ENCODE results near the gene TFDP1. TPM values are rescaled to one million over a fixed set of nuclear protein-coding genes. Genes with fewer than 3 reads are reported as not detected.

The TFDP1 gene
- total RNA-seq, 2 experiments from 2014 or later = 17.6 to 20.0 TPM

- CTCF ChIA-PET = no interaction called here
- H3K4me1 Mint-ChIP-seq (ENCODE audit: low read depth) = no peaks in the 10 kb centered on the region
- POLR2A ChIA-PET = no interaction called here
Observed at GRCh38 chr13:113577881-113578435, 6.6 kb upstream of the TFDP1 start.

GRCh38 chr13:113579686-113580085 is 4.9 kb upstream of the TFDP1 start:
- H3K36me3 Mint-ChIP-seq (ENCODE audit: low read depth) = no peaks in the 10 kb centered on the region
- peaks cover 0 to 16% of the 10 kb centered on the region in 2 experiments for H3K9me3 ChIP-seq (ENCODE audit: control insufficient read depth in 1 of 2, insufficient read depth in 1 of 2, low read length in 2 of 2)
- ATAC-seq (ENCODE audit: poor library complexity) = no peak
- no peak overlapping the region for H3K4me3 Mint-ChIP-seq
- POLR2A ChIA-PET = no interaction called here
- no peak overlapping the region for H3K27ac Mint-ChIP-seq
- peaks cover 3% of the 10 kb centered on the region for H3K4me1 ChIP-seq (ENCODE audit: insufficient read depth, low read length)
- H3K4me3 ChIP-seq (ENCODE audit: low read length) = no peak overlapping the region
- H3K36me3 ChIP-seq (ENCODE audit: insufficient read depth, low read length) = no peaks in the 10 kb centered on the region
- H3K9me3 Mint-ChIP-seq = peaks cover 7% of the 10 kb centered on the region
- no peak for DNase-seq
- TF ChIP-seq, protein P1, sequence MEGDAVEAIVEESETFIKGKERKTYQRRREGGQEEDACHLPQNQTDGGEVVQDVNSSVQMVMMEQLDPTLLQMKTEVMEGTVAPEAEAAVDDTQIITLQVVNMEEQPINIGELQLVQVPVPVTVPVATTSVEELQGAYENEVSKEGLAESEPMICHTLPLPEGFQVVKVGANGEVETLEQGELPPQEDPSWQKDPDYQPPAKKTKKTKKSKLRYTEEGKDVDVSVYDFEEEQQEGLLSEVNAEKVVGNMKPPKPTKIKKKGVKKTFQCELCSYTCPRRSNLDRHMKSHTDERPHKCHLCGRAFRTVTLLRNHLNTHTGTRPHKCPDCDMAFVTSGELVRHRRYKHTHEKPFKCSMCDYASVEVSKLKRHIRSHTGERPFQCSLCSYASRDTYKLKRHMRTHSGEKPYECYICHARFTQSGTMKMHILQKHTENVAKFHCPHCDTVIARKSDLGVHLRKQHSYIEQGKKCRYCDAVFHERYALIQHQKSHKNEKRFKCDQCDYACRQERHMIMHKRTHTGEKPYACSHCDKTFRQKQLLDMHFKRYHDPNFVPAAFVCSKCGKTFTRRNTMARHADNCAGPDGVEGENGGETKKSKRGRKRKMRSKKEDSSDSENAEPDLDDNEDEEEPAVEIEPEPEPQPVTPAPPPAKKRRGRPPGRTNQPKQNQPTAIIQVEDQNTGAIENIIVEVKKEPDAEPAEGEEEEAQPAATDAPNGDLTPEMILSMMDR (IDR thresholded peaks at IDR 0.05) = no peak
- no peaks in the 10 kb centered on the region for H3K4me1 Mint-ChIP-seq (ENCODE audit: low read depth)
- intact Hi-C loops (cut with DNase I, micrococcal nuclease) = no loop called here
- CTCF ChIA-PET = no interaction called here
- peaks cover 0 to 4% of the 10 kb centered on the region in 2 experiments for H3K27me3 ChIP-seq (ENCODE audit: control insufficient read depth in 1 of 2, insufficient read depth in 2 of 2, low read length in 2 of 2)
- H3K27me3 Mint-ChIP-seq = peaks cover 4% of the 10 kb centered on the region
- no peak overlapping the region for H3K27ac ChIP-seq (ENCODE audit: low read depth in 1 of 2, low read length in 2 of 2)

More at GRCh38 chr13:113577881-113578435, 6.6 kb upstream of the TFDP1 start:
- H3K27me3 ChIP-seq (ENCODE audit: control insufficient read depth in 1 of 2, insufficient read depth in 2 of 2, low read length in 2 of 2) = peaks cover 0 to 4% of the 10 kb centered on the region in 2 experiments
- H3K27ac Mint-ChIP-seq = no peak overlapping the region
- peaks cover 7% of the 10 kb centered on the region for H3K9me3 Mint-ChIP-seq
- ATAC-seq (ENCODE audit: poor library complexity) (no peak), DNase-seq (no peak)
- no peak overlapping the region for H3K4me3 Mint-ChIP-seq
- no peaks in the 10 kb centered on the region for H3K36me3 ChIP-seq (ENCODE audit: insufficient read depth, low read length)
- no peaks in the 10 kb centered on the region for H3K36me3 Mint-ChIP-seq (ENCODE audit: low read depth)
- no peak overlapping the region for H3K4me3 ChIP-seq (ENCODE audit: low read length)
- intact Hi-C loops (cut with DNase I, micrococcal nuclease) = no loop called here
- no peaks in the 10 kb centered on the region for H3K4me1 ChIP-seq (ENCODE audit: insufficient read depth, low read length)
- H3K9me3 ChIP-seq (ENCODE audit: control insufficient read depth in 1 of 2, insufficient read depth in 1 of 2, low read length in 2 of 2) = peaks cover 0 to 16% of the 10 kb centered on the region in 2 experiments
- TF ChIP-seq, protein P1 (IDR thresholded peaks at IDR 0.05) = no peak
- H3K27ac ChIP-seq (ENCODE audit: low read depth in 1 of 2, low read length in 2 of 2) = no peak overlapping the region
- peaks cover 9% of the 10 kb centered on the region for H3K27me3 Mint-ChIP-seq

DNA sequence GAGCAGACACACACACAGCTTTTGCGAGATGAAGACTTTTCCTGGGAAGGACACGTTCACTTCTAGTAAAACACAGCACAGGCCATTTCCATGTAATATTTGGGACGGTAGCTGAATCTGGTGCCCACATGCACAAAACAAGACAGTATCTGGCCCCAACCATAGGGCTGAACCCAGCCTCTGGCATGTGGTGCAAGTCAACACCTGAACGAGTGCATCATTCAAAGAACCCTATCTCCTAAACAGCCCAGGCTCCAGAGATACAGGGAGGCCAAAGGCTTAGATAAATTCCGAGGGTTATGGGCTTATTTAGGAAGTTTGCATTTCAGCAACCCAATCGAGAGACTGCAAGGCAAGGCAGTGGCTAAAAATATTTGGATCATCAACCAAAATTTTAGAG is 2.7 kb upstream of the TFDP1 start:
- Mint-ChIP-seq H3K36me3 (ENCODE audit: low read depth) (peaks cover 4% of the 10 kb centered on the region), H3K4me1 (ENCODE audit: low read depth) (peaks cover 14% of the 10 kb centered on the region), H3K9me3 (peaks cover 2% of the 10 kb centered on the region), H3K4me3 (peak overlapping the region; percentile 86), H3K27ac (no peak overlapping the region), H3K27me3 (peaks cover 4% of the 10 kb centered on the region)
- DNase-seq = peak in 1 of 14 experiments; percentile 20
- Histone ChIP-seq H3K27me3 (ENCODE audit: control insufficient read depth in 1 of 2, insufficient read depth in 2 of 2, low read length in 2 of 2) (peaks cover 0 to 2% of the 10 kb centered on the region in 2 experiments), H3K9me3 (ENCODE audit: control insufficient read depth in 1 of 2, insufficient read depth in 1 of 2, low read length in 2 of 2) (peaks cover 0 to 6% of the 10 kb centered on the region in 2 experiments), H3K36me3 (ENCODE audit: insufficient read depth, low read length) (peaks cover 2% of the 10 kb centered on the region), H3K4me3 (ENCODE audit: low read length) (no peak overlapping the region), H3K27ac (ENCODE audit: low read depth in 1 of 2, low read length in 2 of 2) (no peak overlapping the region), H3K4me1 (ENCODE audit: insufficient read depth, low read length) (peaks cover 17% of the 10 kb centered on the region)
- no peak for ATAC-seq (ENCODE audit: poor library complexity)
- TF ChIP-seq, protein P1 (IDR thresholded peaks at IDR 0.05) = no peak
- intact Hi-C loops (cut with DNase I, micrococcal nuclease) = no loop called here
- ChIA-PET POLR2A (no interaction called here), CTCF (no interaction called here)

Measured in CD4-positive, alpha-beta T cell (primary cell).